Calu3 (cell line): Measurements from ENCODE around the gene MAS1L. TPM values are rescaled to one million over a fixed set of nuclear protein-coding genes. Genes with fewer than 3 reads are reported as not detected.

Experiments
- BruUV-seq: library from RNA; stranded (reverse); fragments of 400-500 nt; replicated peaks from 2 replicates; lab custom pipeline; 2021; lab: Mats Ljungman, UMichigan
- CTCF ChIA-PET: fragments of 300-600 bp; sonication (Branson Sonifier 250); formaldehyde crosslinking; loops from one replicate; lab custom pipeline; 2022; ENCODE audit warnings: antibody characterized with exemption; lab: Charles Lee
- DNase-seq: peaks from one replicate; pipeline ENCODE4 v3.0.0; 2022
- H3K27ac Mint-ChIP-seq: one replicate; pipeline ENCODE4 v1.8.0; 2022; ENCODE audit warnings: mixed read lengths; ENCODE audit not compliant: unreplicated experiment
- H3K27me3 Mint-ChIP-seq: one replicate; pipeline ENCODE4 v1.8.0; 2022; ENCODE audit warnings: mixed read lengths; ENCODE audit not compliant: unreplicated experiment
- H3K36me3 Mint-ChIP-seq: one replicate; pipeline ENCODE4 v1.8.0; 2022; ENCODE audit warnings: mild to moderate bottlenecking, moderate library complexity, mixed read lengths; ENCODE audit not compliant: insufficient read depth, unreplicated experiment
- H3K4me1 Mint-ChIP-seq: one replicate; pipeline ENCODE4 v1.8.0; 2022; ENCODE audit warnings: mild to moderate bottlenecking, low read depth, mixed read lengths; ENCODE audit not compliant: unreplicated experiment
- H3K4me3 Mint-ChIP-seq: one replicate; pipeline ENCODE4 v1.8.0; 2022; ENCODE audit warnings: mild to moderate bottlenecking, low read depth, moderate library complexity, mixed read lengths; ENCODE audit not compliant: unreplicated experiment
- H3K9me3 Mint-ChIP-seq: one replicate; pipeline ENCODE4 v1.8.0; 2022; ENCODE audit warnings: low read depth, mixed read lengths; ENCODE audit not compliant: unreplicated experiment
- intact Hi-C: fragments of 100-400 bp; cut with micrococcal nuclease; formaldehyde crosslinking; loops from one replicate; pipeline ENCODE4 v1.10.0; 2022; ENCODE audit not compliant: unreplicated experiment
- total RNA-seq: library from RNA; stranded (reverse); gene quantifications from 2 replicates; pipeline ENCODE4 v1.2.3, GENCODE V29; 2022
- TF ChIP-seq, protein P1 (sequence below): fragments of 200-600 bp; IDR thresholded peaks from one replicate; pipeline ENCODE4 v1.8.0; 2022; ENCODE audit warnings: antibody characterized with exemption; ENCODE audit not compliant: unreplicated experiment

MAS1L gene
- total RNA-seq, 1 experiment from 2014 or later: not detected

DNA sequence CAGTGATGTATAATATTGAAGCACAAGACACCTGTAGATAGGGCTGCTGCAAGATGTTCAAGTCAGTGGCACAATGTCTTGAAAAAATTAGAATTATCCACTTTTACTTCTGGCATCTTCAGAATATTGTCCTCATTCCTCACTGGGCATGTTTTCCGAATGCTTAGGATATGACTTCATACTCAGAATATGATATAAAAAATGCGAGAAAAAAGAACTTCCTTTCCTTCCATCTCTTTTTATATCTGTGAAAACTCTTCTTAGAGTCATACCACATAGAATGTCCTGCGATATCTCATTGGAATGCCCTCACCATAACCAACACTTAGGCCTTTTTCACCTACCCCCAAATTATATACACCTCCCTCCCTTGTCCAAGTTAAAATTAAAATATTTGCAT, 4.6 kb downstream of the MAS1L start:
- TF ChIP-seq, protein P1, sequence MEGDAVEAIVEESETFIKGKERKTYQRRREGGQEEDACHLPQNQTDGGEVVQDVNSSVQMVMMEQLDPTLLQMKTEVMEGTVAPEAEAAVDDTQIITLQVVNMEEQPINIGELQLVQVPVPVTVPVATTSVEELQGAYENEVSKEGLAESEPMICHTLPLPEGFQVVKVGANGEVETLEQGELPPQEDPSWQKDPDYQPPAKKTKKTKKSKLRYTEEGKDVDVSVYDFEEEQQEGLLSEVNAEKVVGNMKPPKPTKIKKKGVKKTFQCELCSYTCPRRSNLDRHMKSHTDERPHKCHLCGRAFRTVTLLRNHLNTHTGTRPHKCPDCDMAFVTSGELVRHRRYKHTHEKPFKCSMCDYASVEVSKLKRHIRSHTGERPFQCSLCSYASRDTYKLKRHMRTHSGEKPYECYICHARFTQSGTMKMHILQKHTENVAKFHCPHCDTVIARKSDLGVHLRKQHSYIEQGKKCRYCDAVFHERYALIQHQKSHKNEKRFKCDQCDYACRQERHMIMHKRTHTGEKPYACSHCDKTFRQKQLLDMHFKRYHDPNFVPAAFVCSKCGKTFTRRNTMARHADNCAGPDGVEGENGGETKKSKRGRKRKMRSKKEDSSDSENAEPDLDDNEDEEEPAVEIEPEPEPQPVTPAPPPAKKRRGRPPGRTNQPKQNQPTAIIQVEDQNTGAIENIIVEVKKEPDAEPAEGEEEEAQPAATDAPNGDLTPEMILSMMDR: no peak
- Mint-ChIP-seq H3K27me3 (no peaks in the 10 kb centered on the region), H3K36me3 (no peaks in the 10 kb centered on the region), H3K27ac (no peak overlapping the region), H3K9me3 (peaks cover 2% of the 10 kb centered on the region), H3K4me1 (no peaks in the 10 kb centered on the region), H3K4me3 (no peak overlapping the region)
- CTCF ChIA-PET: interaction anchor here (0.6 kb wide), 1 partner anchor 49 kb away, joined by 3 read pairs; no protein-coding TSS in a partner anchor
- BruUV-seq: no TSS peak
- DNase-seq: no peak
- intact Hi-C loops: no loop called here

GRCh38 chr6:29479560-29479959, 8.2 kb downstream of the MAS1L start:
- Mint-ChIP-seq H3K27ac (no peak overlapping the region), H3K27me3 (no peaks in the 10 kb centered on the region), H3K36me3 (no peaks in the 10 kb centered on the region), H3K4me1 (no peaks in the 10 kb centered on the region), H3K4me3 (no peak overlapping the region), H3K9me3 (peaks cover 2% of the 10 kb centered on the region)
- intact Hi-C loops: no loop called here
- TF ChIP-seq, protein P1: no peak
- no peak for DNase-seq
- CTCF ChIA-PET: no interaction called here
- BruUV-seq: no TSS peak

DNA sequence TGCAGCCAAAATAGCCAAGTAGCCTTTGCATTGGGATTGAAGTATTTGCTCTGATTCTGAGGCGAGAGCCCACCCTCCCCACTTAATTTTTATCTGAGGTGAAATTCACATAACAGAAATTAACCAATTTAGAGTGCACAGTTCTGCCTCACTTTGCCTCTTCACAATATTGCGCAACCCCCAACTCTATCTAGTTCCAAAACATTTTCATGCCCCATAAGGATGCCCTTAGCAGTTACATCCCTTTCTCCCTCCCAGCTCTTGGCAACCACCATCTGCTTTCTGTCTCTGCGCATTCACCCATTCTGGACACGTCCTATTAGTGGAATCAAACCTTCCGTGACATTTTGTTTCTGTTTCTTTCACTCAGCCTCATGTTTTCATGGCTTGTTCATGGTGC, 9.0 kb downstream of the MAS1L start:
- Mint-ChIP-seq H3K4me3 (no peak overlapping the region), H3K27ac (no peak overlapping the region), H3K9me3 (peaks cover 2% of the 10 kb centered on the region), H3K4me1 (no peaks in the 10 kb centered on the region), H3K27me3 (no peaks in the 10 kb centered on the region), H3K36me3 (no peaks in the 10 kb centered on the region)
- CTCF ChIA-PET: no interaction called here
- no TSS peak for BruUV-seq
- intact Hi-C loops: no loop called here
- DNase-seq: no peak
- TF ChIP-seq, protein P1: no peak

DNA sequence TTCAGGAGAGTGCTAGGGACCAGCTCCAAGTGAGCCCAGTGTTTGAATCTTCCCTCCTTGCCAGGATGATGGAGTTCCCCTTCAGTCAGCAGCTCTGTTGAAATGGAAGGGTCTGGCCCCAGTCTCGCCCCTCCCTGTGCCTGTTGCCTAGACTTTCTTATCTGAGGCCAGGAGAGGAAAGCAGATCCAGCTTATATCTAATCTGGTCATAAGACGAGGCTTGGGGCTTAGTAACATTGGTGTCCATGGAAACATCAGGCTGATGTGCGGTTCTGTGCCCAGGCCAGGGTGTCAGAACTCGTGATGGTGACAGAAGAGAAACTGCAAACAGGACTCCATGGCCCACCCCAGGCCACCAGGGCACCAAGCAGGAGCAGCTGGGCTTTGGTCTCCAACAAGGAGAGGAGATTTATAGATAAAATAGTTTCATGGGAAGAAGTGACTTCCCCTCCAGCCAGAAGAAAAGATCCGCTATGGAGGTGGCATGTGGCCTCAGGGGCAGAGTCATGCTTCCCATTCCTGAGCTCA, 9.8 kb downstream of the MAS1L start:
- peaks cover 2% of the 10 kb centered on the region for H3K9me3 Mint-ChIP-seq
- DNase-seq: no peak
- H3K36me3 Mint-ChIP-seq: no peaks in the 10 kb centered on the region
- no TSS peak for BruUV-seq
- intact Hi-C loops: no loop called here
- no peak overlapping the region for H3K4me3 Mint-ChIP-seq
- no peaks in the 10 kb centered on the region for H3K4me1 Mint-ChIP-seq
- TF ChIP-seq, protein P1: no peak
- no peak overlapping the region for H3K27ac Mint-ChIP-seq
- no peaks in the 10 kb centered on the region for H3K27me3 Mint-ChIP-seq
- CTCF ChIA-PET: no interaction called here
